ENCODE measurements around the gene TRIM37. TPM values are rescaled to one million over a fixed set of nuclear protein-coding genes. Genes with fewer than 3 reads are reported as not detected.

Gene TRIM37
- total RNA-seq, 1 experiment from 2014 or later: 37.7 TPM

DNA sequence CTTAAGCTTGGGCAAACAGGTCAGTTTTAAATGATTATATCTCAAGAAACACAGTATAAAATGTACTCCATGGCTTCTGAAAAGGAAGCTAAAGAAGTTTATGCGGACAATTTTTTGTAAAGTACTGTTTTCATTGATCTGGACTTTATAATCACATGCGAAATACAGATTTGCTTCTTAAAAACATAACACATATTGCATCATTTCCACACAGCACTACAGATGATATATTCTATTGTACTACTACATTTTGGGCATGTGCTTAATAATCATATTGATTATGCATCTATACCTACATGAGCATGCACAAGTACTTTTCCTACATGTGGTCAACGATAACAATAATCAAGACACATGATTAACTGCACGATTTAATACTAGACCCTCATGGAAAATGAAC, 22.5 kb downstream of the TRIM37 start:
- no TSS peak for BruUV-seq (replicated peaks)
- Histone ChIP-seq H3K27me3 (replicated peaks; ENCODE audit: control insufficient read depth, insufficient read depth, low read length) (no peaks in the 10 kb centered on the region), H3K36me3 (ENCODE audit: control insufficient read depth, insufficient read depth, low read length) (no peaks in the 10 kb centered on the region; the same call in none of the 2 replicates), H3K9me3 (no peaks in the 10 kb centered on the region), H3K4me3 (ENCODE audit: low read depth, low read length) (no peak overlapping the region), H3K4me1 (no peaks in the 10 kb centered on the region)
- Mint-ChIP-seq H3K4me3 (ENCODE audit: unreplicated experiment) (no peak overlapping the region), H3K9me3 (ENCODE audit: unreplicated experiment) (no peaks in the 10 kb centered on the region), H3K27ac (ENCODE audit: unreplicated experiment) (no peak overlapping the region), H3K4me1 (ENCODE audit: low read depth, unreplicated experiment) (peaks cover 6% of the 10 kb centered on the region), H3K36me3 (ENCODE audit: insufficient read depth, unreplicated experiment) (peaks cover 28% of the 10 kb centered on the region), H3K27me3 (ENCODE audit: insufficient read depth, unreplicated experiment) (no peaks in the 10 kb centered on the region)
- DNase-seq: no peak
- intact Hi-C loops (cut with micrococcal nuclease; ENCODE audit: unreplicated experiment): no loop called here
- POLR2A ChIA-PET: no interaction called here
- TF ChIP-seq, protein P1, sequence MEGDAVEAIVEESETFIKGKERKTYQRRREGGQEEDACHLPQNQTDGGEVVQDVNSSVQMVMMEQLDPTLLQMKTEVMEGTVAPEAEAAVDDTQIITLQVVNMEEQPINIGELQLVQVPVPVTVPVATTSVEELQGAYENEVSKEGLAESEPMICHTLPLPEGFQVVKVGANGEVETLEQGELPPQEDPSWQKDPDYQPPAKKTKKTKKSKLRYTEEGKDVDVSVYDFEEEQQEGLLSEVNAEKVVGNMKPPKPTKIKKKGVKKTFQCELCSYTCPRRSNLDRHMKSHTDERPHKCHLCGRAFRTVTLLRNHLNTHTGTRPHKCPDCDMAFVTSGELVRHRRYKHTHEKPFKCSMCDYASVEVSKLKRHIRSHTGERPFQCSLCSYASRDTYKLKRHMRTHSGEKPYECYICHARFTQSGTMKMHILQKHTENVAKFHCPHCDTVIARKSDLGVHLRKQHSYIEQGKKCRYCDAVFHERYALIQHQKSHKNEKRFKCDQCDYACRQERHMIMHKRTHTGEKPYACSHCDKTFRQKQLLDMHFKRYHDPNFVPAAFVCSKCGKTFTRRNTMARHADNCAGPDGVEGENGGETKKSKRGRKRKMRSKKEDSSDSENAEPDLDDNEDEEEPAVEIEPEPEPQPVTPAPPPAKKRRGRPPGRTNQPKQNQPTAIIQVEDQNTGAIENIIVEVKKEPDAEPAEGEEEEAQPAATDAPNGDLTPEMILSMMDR (IDR thresholded peaks at IDR 0.05; ENCODE audit: insufficient read depth in 1 of 2, low read depth in 1 of 2, low read length in 1 of 2, severe bottlenecking in 1 of 2, unreplicated experiment in 1 of 2): no peak
- CTCF ChIA-PET: no interaction called here

DNA sequence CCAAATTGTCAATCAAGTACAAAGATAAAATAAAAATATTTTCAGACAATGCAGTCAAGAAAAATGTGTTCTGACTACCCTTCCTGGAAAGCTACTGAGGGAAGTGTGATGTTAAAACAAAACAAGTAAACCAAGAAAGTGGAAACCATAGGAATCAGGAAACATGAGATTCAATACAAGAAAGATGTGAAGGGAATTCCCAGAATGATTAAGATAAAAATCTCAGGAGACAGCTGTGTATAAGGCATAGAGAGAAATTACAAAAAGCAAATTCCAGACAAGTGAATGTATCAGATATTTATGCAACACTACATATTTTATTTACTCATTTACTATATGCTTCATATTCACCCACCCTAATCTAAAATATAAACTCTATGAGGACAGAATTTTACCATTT, 32.2 kb downstream of the TRIM37 start:
- Mint-ChIP-seq H3K9me3 (ENCODE audit: unreplicated experiment) (no peaks in the 10 kb centered on the region), H3K27me3 (ENCODE audit: insufficient read depth, unreplicated experiment) (no peaks in the 10 kb centered on the region), H3K36me3 (ENCODE audit: insufficient read depth, unreplicated experiment) (peaks cover 37% of the 10 kb centered on the region), H3K4me3 (ENCODE audit: unreplicated experiment) (no peak overlapping the region), H3K4me1 (ENCODE audit: low read depth, unreplicated experiment) (no peaks in the 10 kb centered on the region), H3K27ac (ENCODE audit: unreplicated experiment) (no peak overlapping the region)
- intact Hi-C loops (cut with micrococcal nuclease; ENCODE audit: unreplicated experiment): no loop called here
- no peaks in the 10 kb centered on the region; the same call in 1 of the 2 replicates for H3K36me3 ChIP-seq (ENCODE audit: control insufficient read depth, insufficient read depth, low read length)
- POLR2A ChIA-PET: interaction anchor here (0.6 kb wide), 1 partner anchor 17 kb away, joined by 3 read pairs; no protein-coding TSS in a partner anchor
- CTCF ChIA-PET: no interaction called here
- no peak overlapping the region for H3K4me3 ChIP-seq (ENCODE audit: low read depth, low read length)
- TF ChIP-seq, protein P1 (IDR thresholded peaks at IDR 0.05; ENCODE audit: insufficient read depth in 1 of 2, low read depth in 1 of 2, low read length in 1 of 2, severe bottlenecking in 1 of 2, unreplicated experiment in 1 of 2): no peak
- no TSS peak for BruUV-seq (replicated peaks)
- H3K9me3 ChIP-seq: no peaks in the 10 kb centered on the region
- DNase-seq: no peak
- H3K27me3 ChIP-seq (replicated peaks; ENCODE audit: control insufficient read depth, insufficient read depth, low read length): no peaks in the 10 kb centered on the region
- H3K4me1 ChIP-seq: no peaks in the 10 kb centered on the region

DNA sequence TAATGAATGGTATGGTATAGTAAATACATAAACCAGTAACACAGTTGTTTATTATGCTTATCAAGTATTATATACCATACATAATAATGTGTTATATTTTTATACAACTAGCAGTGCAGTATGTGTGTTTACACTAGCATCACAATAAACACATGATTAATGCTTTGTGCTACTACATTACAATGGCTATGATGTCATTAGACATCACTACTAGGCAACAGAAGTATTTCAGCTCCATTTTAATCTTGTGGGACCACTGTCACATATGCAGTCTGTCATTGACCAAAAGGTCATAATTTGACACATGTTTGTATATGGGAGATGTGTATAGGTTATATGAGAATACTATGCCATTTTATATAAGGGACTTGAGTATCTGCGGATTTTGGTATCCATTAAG, 32.7 kb downstream of the TRIM37 start:
- Mint-ChIP-seq H3K9me3 (ENCODE audit: unreplicated experiment) (no peaks in the 10 kb centered on the region), H3K27ac (ENCODE audit: unreplicated experiment) (no peak overlapping the region), H3K4me3 (ENCODE audit: unreplicated experiment) (no peak overlapping the region), H3K4me1 (ENCODE audit: low read depth, unreplicated experiment) (no peaks in the 10 kb centered on the region), H3K27me3 (ENCODE audit: insufficient read depth, unreplicated experiment) (no peaks in the 10 kb centered on the region), H3K36me3 (ENCODE audit: insufficient read depth, unreplicated experiment) (peaks cover 37% of the 10 kb centered on the region)
- Histone ChIP-seq H3K27me3 (replicated peaks; ENCODE audit: control insufficient read depth, insufficient read depth, low read length) (no peaks in the 10 kb centered on the region), H3K36me3 (ENCODE audit: control insufficient read depth, insufficient read depth, low read length) (no peaks in the 10 kb centered on the region; the same call in 1 of the 2 replicates), H3K4me3 (ENCODE audit: low read depth, low read length) (no peak overlapping the region), H3K4me1 (no peaks in the 10 kb centered on the region), H3K9me3 (no peaks in the 10 kb centered on the region)
- BruUV-seq (replicated peaks): no TSS peak
- no peak for DNase-seq
- TF ChIP-seq, protein P1 (IDR thresholded peaks at IDR 0.05; ENCODE audit: insufficient read depth in 1 of 2, low read depth in 1 of 2, low read length in 1 of 2, severe bottlenecking in 1 of 2, unreplicated experiment in 1 of 2): no peak
- ChIA-PET POLR2A (no interaction called here), CTCF (no interaction called here)
- intact Hi-C loops (cut with micrococcal nuclease; ENCODE audit: unreplicated experiment): no loop called here

Measured in Caco-2 (cell line).